ENCODE results near the gene KRT14.

DNA sequence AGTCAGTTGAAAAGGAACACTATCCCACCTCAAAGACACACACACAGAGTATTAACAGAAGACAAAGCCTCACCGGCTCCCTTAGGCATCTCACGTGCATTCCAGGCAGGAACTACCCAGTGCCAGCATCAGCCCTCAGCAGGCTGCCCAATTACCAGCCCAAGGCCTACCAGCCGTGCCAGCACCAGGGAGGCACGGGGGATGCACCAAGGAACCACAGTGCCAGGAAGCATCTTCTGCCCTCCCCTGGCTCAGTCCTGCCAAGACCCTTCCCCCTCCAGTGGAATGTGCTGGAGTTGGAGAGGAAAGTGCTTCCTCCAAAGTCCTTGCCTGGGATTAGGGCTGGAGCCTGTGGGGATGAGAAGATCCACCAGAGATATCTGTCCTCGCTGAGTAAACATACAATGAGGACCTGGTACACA is 47.6 kb downstream of the KRT14 start:
- no peak for TF ChIP-seq POLR2AphosphoS5 (IDR thresholded peaks at IDR 0.05)
- TF ChIP-seq, protein P1, sequence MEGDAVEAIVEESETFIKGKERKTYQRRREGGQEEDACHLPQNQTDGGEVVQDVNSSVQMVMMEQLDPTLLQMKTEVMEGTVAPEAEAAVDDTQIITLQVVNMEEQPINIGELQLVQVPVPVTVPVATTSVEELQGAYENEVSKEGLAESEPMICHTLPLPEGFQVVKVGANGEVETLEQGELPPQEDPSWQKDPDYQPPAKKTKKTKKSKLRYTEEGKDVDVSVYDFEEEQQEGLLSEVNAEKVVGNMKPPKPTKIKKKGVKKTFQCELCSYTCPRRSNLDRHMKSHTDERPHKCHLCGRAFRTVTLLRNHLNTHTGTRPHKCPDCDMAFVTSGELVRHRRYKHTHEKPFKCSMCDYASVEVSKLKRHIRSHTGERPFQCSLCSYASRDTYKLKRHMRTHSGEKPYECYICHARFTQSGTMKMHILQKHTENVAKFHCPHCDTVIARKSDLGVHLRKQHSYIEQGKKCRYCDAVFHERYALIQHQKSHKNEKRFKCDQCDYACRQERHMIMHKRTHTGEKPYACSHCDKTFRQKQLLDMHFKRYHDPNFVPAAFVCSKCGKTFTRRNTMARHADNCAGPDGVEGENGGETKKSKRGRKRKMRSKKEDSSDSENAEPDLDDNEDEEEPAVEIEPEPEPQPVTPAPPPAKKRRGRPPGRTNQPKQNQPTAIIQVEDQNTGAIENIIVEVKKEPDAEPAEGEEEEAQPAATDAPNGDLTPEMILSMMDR (IDR thresholded peaks at IDR 0.05), result no peak
- TF ChIP-seq EP300 (IDR thresholded peaks at IDR 0.05), result no peak
- no peak for TF ChIP-seq POLR2A (IDR thresholded peaks at IDR 0.05; ENCODE audit: low read depth)
